Right lobe of liver (tissue), 4 donors: ENCODE data around the gene ZNF37A.

Source experiments
- POLR2A ChIP-seq: fragments of 450-650 bp; IDR thresholded peaks from one replicate; pipeline ENCODE4 v1.6.1; 2017; ENCODE audit warnings: antibody characterized with exemption, mild to moderate bottlenecking
- TF ChIP-seq, protein P1 (sequence below), 4 donors: fragments of 200-600 bp in 3 of 4; fragments of 450-650 bp in 1 of 4; IDR thresholded peaks; one replicate each; pipeline versions ENCODE4 v1.5.1 to v1.8.0; 2016 to 2022; ENCODE audit warnings: antibody characterized with exemption in 4 of 4, mild to moderate bottlenecking in 2 of 4
- donor health status: DM: no; HTN: no; CAD: no.
- donor health status: DM: no; HTN: no; CAD: no.
- donor health status: DM: no; HTN: yes; CAD: no.

DNA sequence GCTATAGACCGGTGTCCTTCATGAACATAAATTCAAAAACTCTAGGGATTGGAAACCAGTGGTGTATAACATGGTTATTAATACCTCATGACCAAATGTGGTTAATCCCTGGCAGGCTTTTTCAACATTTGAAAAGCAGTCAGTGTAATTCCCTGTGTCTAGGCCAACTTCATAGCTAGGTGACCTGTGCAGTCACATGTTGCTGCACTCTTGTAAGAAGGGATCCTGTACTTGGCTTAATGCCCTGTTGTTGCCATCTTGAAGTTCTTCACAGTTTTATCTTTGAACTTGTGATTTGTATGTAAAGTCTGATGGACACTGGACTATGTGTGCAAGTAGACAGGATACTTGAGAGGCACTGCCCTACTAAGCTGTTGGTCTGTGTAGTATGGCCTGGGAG is 43.9 kb upstream of the ZNF37A start:
- TF ChIP-seq, protein P1, sequence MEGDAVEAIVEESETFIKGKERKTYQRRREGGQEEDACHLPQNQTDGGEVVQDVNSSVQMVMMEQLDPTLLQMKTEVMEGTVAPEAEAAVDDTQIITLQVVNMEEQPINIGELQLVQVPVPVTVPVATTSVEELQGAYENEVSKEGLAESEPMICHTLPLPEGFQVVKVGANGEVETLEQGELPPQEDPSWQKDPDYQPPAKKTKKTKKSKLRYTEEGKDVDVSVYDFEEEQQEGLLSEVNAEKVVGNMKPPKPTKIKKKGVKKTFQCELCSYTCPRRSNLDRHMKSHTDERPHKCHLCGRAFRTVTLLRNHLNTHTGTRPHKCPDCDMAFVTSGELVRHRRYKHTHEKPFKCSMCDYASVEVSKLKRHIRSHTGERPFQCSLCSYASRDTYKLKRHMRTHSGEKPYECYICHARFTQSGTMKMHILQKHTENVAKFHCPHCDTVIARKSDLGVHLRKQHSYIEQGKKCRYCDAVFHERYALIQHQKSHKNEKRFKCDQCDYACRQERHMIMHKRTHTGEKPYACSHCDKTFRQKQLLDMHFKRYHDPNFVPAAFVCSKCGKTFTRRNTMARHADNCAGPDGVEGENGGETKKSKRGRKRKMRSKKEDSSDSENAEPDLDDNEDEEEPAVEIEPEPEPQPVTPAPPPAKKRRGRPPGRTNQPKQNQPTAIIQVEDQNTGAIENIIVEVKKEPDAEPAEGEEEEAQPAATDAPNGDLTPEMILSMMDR (IDR thresholded peaks at IDR 0.05) = no peak
- TF ChIP-seq POLR2A = no peak
